Muscle of arm (tissue), 14 donors: Measurements from ENCODE around the gene FETUB. TPM values are rescaled to one million over a fixed set of nuclear protein-coding genes. Genes with fewer than 3 reads are reported as not detected.

Experiments used
- DNase-seq: peaks from one replicate; pipeline ENCODE4 v3.0.0-alpha.2; 2013
- long read RNA-seq, 11 donors: transcript quantifications; one replicate each; lab custom pipeline, GENCODE V29; 2026
- polyA plus RNA-seq, 12 donors: library from polyadenylated mRNA; unstranded; fragments of 120-200 nt; gene quantifications; one replicate each; pipeline ENCODE4 v1.2.1, GENCODE V29; 2013; ENCODE audit not compliant: insufficient read length in 12 of 12

FETUB gene, protein sequence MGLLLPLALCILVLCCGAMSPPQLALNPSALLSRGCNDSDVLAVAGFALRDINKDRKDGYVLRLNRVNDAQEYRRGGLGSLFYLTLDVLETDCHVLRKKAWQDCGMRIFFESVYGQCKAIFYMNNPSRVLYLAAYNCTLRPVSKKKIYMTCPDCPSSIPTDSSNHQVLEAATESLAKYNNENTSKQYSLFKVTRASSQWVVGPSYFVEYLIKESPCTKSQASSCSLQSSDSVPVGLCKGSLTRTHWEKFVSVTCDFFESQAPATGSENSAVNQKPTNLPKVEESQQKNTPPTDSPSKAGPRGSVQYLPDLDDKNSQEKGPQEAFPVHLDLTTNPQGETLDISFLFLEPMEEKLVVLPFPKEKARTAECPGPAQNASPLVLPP
- polyA plus RNA-seq = under 1 TPM in 7 of 12 donors, not detected in 5; 0.11 to 0.69 (median 0.36) TPM
- long read RNA-seq, donor 1 = 0 reads
- long read RNA-seq, donor 2 = 0 reads
- long read RNA-seq, donor 3 = 0 reads
- long read RNA-seq, donor 4 = 0 reads
- long read RNA-seq, donor 5 = 0 reads
- long read RNA-seq, donor 6 = 0 reads
- long read RNA-seq, donor 7, partial matches to known transcripts = 0 of 1 reads
- long read RNA-seq, donor 7, other reads (novel, unspliced or antisense) = 0 of 1 reads
- long read RNA-seq, donor 8 = 0 reads
- long read RNA-seq, donor 9 = 0 reads
- long read RNA-seq, donor 10 = 0 reads
- long read RNA-seq, donor 11 = 0 reads

DNA sequence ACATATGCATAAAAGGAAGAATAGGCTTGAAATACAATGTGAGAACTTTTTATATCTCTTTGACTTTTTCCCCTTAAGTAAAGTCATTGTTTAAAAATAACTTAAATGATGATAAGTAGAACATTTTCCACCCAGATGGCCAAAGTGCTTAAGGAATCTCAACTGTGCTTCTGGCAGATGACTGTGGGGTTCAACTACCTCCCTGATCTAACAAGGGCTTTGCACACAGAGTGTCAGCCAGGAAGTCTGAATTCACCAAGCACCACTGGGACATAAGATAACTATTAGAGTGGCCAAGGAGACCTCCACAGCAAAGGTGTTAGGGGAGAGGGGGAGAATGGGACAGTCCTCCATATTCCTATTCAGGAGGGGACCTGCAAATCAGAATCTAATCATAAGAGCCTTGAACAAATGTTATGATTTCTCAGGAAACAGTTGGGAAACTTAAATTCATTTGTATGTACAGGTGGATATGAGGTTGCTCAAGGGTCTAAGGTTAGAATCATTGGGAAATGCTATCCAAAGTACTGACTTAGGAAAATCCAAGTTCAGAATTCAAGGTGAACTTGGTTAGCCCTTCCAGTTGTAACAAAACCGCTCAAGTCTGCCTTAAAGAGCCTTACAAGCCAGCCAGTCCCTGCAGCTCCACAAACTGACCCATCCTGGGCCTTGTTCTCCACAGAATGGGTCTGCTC is at the start of gene FETUB:
FETUB (plus strand) TSS at position 622 of the 695 bp plus-strand sequence; CDS start at position 684, 62 bp downstream.
- no peak for DNase-seq

DNA sequence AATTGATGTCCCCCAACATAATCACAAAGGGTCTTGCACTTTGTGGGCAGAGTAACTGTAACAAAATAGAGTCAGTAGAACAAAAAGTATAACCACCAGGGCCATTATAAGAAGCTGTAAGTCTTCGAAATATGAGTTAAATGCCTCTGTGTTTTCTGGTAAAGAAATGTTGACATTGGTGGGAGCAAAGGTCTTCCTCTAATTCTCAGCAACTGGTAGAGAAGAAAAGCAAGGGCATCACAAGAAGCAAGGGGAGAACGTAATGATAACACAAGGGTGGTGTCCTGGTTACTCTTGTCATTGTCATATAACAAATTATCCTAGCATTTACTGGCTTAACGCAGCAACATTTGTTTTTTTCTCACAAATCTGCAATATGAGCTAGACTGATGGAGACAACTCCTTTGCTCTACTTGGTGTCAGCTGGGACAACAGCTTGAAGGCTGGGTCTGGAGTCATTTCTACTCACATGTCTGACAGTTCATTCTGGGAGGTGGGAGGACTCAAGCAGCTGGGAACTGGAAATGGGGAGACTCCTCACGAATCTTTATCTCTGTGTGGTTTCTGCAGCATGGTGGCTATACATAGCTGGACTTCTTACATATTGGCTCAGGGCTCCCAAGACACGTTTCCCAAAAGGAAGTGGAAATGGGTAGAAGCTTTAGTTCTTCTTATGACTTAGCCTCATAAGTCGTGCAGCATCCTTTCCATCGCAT is 49.5 kb upstream of the FETUB start:
- DNase-seq = no peak

DNA sequence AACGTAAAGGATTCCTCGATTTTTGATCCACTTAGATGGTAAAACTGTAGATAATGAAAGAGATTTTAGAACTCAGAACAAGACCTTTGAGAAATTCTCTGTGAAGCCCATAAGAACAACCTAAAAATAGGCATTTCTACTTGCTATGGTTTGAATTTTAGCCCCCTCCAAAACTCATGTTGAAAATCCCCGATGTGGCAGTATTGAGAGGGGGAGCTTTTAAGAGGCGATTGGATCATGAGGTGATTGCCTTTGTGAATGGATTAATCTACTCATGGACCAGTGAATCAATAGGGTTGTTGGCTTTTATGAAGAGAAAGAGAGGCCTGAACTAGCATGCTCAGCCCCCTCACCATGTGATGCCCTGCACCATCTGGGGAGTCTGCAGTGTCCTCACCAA is 47.5 kb upstream of the FETUB start:
- DNase-seq = no peak

DNA sequence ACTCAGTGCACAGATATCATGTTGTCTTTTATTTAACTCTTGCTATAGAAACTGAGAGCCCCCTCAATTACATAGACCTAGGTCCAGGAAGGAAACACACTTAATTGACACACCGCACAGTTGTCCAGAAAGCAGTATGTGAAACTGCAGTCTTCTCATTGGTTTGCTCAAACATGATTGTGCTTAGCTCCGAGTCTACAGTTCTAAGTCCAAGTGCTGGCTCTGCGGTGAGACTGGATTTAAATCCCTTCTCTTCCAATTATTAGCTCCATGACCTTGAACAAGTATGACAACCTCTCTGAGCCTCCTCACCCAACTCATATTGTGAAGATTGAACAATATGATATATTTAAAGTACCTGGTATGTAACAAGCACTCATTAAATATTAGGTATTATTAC is 46.3 kb upstream of the FETUB start:
- DNase-seq = no peak

DNA sequence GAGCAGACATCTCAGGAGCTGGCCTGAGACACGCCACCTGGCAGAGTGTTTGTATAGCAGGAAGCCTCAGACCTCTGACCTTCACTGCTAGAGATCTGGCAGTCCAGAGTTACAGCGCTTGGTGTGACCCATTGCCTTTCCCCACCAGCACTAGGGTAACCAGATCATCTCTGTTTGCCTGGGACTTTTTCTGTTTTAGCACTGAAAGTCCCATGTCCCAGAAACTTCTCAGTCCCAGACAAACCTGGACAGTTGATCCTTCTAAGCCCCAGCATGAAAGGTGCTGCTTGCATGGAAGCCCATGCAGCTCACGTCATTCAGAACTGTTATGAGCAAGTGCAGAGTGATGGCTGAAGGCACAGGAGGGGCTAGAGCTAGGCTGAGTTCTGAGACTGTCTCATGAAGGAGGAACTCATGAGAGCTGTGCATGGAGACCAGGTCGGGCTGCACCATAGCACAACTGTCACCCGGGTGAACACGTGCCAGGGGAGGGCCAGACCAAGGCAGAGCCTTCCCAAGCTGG is 45.5 kb upstream of the FETUB start:
- DNase-seq = no peak

DNA sequence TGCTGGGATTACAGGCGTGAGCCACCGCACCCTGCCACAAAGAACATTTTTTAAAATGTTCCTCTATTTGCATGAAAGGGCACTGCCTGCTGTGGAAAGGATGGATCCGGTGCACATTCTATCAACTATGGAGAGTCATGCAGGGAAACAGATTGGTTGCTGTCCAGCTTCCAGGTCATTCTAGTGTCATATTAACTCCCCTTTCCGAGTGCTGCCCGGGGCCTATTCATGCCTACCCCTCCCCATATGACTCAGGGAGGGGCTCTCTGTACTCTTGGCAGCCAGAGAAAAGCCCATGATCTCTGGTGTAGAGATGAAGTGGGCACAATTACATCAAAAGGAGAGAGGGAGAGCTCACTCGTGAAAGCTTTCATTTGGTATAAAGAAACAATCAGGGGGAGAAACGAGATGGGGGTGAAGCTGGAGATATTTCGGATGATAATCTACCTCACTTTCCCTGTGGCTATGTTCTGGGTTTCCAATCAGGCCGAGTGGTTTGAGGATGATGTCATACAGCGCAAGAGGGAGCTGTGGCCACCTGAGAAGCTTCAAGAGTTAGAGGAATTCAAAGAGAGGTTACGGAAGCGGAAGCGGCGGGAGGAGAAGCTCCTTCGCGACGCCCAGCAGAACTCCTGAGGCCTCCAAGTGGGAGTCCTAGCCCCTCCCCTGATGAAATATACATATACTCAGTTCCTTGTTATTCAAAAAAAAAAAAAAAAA is 43.5 kb upstream of the FETUB start:
- no peak for DNase-seq

DNA sequence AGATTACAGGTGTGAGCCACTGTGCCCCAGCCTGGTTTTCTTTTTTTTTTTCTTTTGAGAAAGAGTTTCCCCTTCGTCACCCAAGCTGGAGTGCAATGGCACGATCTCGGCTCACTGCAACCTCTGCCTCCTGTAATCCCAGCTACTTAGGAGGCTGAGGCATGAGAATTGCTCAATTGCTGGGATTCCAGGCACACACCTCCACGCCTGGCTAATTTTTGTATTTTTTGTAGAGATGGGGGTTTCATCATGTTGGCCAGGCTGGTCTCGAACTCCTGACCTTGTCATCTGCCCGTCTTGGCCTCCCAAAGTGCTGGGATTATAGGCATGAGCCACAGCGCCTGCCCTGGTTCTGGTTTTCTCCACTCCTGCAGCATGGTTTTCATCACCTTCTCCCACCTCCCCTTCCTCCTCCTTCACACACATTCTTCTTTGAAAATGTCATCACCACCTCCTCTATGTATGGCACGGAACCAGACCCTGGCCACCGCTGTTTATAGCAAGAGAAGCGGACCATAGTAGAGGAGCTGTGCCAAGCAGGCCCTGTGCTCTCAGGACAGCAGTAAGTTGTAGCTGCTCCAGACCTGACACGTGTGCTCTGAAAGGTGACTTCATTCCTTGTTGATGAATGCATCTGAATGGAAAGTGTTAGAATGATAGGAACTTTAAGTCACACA is 42.0 kb upstream of the FETUB start:
- DNase-seq = no peak

DNA sequence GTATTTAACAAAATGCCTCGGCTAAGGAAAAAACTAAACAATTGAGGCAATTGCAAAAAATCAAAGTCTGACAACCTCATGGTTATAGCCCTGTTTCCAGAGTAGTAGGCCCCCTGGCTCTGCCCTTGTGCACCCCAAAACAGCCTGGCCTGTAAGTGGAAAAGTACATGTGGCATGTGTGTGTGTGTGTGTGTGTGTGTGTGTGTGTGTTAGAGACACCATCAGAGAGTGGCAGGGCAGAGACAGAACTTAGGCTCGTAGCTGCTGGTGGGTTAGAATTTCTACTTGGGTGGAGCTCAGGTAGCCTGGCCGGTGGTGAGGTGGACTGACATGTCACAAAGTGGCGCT is 41.4 kb upstream of the FETUB start:
- no peak for DNase-seq

DNA sequence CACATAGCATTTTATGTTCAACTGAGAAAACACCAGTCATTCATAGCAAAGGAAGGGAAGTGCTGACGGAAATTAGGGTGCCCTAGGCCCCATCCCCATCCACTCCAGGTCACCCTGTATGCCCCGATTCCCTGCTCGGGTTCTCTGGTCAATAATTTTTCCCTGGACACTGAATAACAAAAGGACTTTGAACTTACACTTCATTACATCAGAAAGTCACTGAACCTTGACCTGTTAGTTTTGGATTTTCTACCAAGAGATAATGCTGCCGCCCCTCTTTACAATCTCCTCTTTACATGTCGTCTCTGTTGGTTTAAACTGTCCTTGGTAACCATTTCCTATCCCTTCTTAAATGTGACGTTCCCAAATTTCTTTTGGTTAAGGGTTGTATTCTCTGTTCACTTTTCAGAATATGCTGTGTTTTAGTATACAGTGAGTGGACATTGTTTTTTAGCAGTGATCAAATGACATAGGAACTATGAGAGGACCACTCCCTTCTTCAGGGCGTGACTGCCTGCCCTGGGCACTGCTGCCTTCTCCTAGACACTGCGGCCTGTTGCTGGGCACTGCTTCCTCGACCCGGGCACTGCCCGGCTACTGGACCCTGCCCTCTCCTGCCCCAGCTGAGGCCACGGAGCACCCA is 40.9 kb upstream of the FETUB start:
- no peak for DNase-seq

DNA sequence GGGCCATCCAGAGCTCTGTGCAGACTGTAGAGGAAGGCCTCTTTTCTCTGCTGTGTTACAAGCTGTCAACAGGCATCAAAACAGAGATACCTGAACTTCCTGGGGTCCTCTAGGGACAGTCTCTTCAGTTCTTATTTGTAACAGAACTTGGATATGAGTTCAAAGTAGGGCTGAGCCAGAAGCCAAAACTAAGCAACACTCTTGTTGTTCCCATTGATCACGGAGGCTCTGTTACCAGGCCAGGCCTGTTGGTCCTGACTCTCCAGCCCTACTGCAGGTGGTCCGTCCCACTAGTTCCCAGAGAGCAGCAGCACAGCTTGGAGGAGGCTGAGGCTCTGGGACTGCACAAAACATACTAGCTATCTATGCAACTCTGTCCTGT is 40.4 kb upstream of the FETUB start:
- no peak for DNase-seq

DNA sequence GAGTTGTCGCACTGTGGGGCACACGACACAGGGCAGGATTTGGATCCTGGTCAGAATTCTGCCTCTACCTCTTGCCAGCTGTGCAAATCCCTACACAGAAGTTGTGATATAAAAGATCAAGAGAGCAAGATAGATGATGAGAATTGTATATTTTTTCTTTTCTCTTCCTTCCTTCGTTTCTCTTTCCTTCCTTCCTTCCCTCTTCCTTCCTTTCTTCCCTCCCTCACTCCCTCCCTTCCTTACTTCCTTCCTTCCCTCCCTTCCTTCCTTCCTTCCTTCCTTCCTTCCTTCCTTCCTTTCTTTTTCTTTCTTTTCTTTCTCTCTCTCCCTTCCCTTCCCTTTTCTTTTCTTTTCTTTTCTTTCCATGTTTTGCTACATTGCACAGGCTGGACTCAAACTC is 39.3 kb upstream of the FETUB start:
- no peak for DNase-seq

DNA sequence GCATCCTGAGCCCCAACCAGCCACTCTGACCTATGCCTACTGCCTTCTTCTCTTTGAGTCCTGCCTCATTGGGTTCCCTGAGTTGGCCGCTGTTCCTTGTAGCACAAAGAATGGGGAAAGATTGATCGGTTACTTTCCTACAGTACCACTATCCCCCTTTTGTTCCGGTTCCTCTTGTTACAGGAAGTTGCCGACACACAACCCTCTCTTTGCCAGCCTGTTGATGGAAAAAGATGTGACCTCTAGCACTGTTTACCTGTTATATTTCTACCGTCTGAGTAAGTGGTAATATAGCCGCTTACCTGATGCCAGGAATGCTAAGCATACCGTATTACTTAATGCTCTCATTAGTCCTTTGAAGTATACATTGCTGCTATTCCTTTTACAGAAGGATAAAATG is 37.0 kb upstream of the FETUB start:
- no peak for DNase-seq

DNA sequence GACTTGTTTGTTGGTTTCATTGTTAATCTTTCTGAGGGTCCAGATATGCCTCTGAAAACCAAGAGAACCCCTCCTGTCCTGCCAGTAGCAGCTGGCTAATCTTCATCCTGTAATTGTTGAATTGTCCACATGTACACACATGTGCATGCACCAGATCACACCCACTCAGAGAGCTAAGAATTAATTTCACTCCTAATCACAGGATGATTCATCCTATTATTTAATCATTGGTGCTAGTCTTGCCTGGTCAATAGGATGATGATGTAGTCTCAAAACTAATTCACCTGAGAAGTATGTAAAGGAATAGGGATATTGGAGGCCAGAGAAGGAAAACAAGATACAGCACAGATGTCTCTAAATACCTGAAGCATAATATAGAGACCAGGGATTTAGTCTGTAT is 35.1 kb upstream of the FETUB start:
- no peak for DNase-seq

DNA sequence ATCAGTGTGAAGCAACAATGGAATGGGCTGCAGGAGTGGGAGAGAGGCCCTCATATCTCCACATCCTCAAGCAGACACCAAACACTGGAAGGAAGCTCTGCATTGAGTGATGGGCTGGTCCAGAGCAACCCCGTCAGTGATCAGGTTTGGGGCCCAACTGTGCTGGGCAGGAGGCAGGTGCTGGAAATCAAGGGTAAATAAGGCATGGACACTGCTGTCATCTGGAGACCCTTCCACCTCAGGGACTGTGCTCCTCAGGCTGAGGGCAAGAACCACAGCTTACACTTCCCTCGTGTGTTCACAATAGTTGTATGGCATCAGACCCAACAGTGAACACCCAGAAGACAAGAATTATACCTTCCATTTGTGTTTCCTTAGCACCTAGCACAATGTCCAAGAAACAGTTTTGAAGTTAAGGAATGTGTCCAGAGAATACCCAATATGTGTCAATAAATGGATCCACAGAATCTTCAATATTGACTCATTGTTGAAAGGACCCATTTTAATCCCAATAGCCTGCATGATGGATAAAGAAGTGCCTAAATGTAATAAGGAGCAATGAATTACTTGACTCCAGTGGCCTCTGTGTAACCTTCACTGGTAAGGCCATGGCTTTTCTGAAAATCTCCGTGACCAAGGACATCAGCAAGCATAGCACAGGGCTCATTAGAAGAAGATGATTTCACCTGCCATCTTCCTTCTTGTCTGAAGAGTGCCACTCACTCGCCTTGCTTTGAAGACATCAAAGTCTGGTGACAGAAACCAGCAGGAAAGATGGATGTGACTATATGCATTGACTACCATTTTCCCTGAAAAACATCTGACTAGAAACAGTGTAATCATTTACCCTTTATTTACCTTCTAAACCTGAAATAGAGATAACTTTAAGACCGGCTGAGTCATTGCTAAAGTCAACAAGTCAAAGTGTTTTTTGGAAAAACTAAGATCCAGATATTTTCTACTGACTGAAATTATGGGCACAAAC is 34.3 kb upstream of the FETUB start:
- DNase-seq = no peak

DNA sequence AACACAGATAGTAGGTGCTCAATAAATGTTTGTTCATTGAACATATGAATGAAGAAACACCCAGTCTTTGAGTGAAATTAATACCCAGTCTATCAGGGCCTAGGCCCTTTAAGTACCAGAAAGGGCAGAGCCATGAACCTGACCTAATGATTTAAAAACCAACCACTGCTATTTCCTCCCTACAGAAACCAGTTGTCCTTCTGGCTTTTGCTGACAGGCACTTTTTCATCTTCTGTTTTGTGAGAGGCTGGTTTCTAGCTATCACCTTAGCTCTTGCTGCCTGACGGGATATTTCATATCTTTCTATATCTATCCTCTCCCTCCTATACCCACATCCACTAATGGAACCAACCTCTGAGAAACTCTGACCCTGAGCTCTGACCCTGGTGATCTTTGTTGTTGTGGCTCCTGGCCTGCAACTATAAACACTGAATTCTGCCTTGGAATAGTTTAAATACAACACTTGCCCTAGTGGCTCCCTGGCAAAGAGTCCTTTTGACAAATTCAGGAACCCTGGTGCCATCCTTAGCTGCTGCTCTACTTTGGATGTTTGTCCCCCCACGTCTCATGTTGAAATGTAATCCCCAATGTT is 31.5 kb upstream of the FETUB start:
- DNase-seq = no peak

DNA sequence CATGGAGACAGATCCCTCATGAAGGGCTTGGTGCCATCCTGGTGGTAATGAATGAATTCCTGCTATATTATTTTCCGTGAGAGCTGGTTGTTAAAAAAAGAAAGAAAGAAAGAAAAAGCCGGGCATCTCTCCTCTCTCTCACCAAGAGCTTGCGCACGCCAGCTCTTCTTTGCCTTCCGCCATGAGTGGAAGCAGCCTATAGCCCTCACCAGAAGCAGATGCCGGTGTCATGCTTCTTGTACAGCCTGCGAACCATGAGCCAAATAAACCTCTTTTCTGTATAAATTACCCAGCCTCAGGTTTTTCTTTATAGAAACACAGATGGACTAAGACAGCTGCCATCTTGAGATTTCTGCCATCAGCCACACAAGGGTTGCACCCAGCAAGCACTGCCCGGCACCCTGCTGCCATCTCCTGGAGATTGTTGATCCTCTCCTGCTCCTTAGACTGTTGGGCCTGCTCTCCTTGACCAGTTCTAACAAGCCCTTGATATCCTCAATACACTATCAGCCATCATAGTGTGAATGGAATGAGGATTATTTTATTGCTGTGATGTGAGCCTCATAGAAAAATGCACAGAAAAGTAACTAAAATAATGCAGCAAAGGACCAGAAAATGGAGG is 30.8 kb upstream of the FETUB start:
- no peak for DNase-seq

DNA sequence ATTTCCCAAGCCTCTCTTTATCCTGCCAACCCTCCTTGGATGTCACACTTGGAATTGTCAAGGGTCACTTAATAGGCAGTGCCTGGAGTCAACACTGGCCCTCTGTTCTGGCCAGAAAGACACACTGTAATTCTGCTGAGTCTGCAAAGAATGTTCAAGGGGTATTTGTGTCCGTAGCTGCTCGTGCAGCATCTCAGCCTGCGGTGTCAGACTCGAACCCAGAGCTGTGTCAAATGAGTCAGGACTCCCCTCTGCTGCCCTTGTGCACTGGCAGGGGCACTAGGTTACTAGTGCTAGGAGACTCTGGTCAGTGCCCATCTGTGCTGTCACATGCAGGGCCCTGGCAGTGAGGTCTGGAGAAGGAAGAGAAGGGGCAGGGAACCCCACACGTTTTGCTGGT is 28.1 kb upstream of the FETUB start:
- no peak for DNase-seq
